ENCODE results near the gene MACROH2A1. TPM values are rescaled to one million over a fixed set of nuclear protein-coding genes. Genes with fewer than 3 reads are reported as not detected.

MACROH2A1 gene
- total and polyA plus RNA-seq, 8 donors, result 183 to 309 (median 235) TPM

DNA sequence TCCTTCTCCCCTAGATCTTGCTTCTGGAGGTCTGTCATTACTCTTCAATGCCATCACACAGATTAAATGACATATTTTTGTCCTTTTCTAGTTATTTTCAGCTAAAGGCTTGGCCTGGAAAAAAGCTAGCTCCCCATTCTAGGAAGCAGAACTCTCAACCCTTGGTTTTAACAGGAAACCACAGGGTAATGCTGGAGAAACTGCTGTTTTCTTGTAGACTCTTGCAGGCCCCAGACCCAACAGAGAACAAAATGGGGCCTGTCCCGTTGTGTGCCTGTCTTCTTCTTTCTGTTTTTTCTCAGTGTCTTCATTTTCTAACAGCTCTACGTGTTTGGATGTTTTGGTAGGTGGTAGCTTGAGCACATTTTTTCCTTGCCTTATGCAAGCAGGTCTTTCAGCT lies 26.6 kb upstream of the MACROH2A1 start:
- DNase-seq (no peak), ATAC-seq (no peak)
- TF ChIP-seq, protein P1, sequence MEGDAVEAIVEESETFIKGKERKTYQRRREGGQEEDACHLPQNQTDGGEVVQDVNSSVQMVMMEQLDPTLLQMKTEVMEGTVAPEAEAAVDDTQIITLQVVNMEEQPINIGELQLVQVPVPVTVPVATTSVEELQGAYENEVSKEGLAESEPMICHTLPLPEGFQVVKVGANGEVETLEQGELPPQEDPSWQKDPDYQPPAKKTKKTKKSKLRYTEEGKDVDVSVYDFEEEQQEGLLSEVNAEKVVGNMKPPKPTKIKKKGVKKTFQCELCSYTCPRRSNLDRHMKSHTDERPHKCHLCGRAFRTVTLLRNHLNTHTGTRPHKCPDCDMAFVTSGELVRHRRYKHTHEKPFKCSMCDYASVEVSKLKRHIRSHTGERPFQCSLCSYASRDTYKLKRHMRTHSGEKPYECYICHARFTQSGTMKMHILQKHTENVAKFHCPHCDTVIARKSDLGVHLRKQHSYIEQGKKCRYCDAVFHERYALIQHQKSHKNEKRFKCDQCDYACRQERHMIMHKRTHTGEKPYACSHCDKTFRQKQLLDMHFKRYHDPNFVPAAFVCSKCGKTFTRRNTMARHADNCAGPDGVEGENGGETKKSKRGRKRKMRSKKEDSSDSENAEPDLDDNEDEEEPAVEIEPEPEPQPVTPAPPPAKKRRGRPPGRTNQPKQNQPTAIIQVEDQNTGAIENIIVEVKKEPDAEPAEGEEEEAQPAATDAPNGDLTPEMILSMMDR (IDR thresholded peaks at IDR 0.05), result no peak
- intact Hi-C loops (cut with DNase I), result no loop called here
- peak overlapping the region; percentile 13 to 82 for H3K27ac ChIP-seq
- H3K4me1 ChIP-seq, result peaks cover 0 to 42% of the 10 kb centered on the region in 2 donors
- no peaks in the 10 kb centered on the region for H3K27me3 ChIP-seq
- peaks cover 0 to 10% of the 10 kb centered on the region in 2 donors for H3K9me3 ChIP-seq
- no peak overlapping the region for H3K4me3 ChIP-seq
- no peaks in the 10 kb centered on the region for H3K36me3 ChIP-seq

- Histone ChIP-seq H3K36me3 (no peaks in the 10 kb centered on the region), H3K4me1 (peaks cover 0 to 38% of the 10 kb centered on the region in 2 donors), H3K9me3 (peaks cover 0 to 17% of the 10 kb centered on the region in 2 donors), H3K27ac (peak overlapping the region in 1 of 2 donors; percentile 82), H3K4me3 (no peak overlapping the region), H3K27me3 (no peaks in the 10 kb centered on the region)
- TF ChIP-seq, protein P1 (IDR thresholded peaks at IDR 0.05), result no peak
- intact Hi-C loops (cut with DNase I), result no loop called here
- no peak for DNase-seq
- no peak for ATAC-seq
Observed at GRCh38 chr5:135423846-135424168, 24.8 kb upstream of the MACROH2A1 start.

DNA sequence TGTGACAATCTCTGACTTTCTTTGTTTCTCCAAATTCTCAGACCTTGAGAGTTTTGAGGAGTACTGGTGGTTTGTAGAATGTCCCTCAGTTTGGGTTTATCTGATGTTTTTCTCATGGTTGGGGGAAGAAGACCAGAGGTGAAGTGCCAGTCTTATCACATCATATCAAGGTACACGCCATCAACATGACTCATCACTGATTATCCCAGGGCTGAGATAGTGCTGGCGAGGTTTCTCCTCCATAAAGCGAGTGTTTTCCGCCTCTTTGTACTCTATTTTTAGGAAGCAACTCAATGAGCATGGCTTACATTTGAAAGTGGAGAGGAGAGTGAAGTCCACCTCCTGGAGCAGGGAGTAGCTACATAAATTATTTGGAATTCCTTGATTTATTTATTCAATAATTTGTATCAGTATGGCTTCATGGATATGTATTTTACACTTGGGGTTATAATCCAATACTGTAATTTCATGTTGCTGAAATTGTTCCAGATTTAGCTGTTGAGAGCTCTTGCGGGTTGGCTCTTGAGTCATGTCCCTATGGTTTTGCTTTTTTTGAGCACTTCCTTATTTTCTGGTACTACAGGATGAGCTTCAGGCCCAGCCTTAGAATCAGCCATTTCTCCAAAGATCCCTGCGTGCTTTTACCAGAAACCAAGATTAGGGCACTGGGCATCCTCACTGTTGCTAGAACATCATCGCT lies 24.3 kb upstream of the MACROH2A1 start:
- Histone ChIP-seq H3K27ac (peak overlapping the region in 1 of 2 donors; percentile 82), H3K4me1 (peaks cover 0 to 38% of the 10 kb centered on the region in 2 donors), H3K9me3 (peaks cover 0 to 12% of the 10 kb centered on the region in 2 donors), H3K4me3 (no peak overlapping the region), H3K36me3 (no peaks in the 10 kb centered on the region), H3K27me3 (no peaks in the 10 kb centered on the region)
- TF ChIP-seq, protein P1 (IDR thresholded peaks at IDR 0.05), result no peak
- ATAC-seq, result peak; percentile 41
- intact Hi-C loops (cut with DNase I), result no loop called here
- DNase-seq, result no peak

DNA sequence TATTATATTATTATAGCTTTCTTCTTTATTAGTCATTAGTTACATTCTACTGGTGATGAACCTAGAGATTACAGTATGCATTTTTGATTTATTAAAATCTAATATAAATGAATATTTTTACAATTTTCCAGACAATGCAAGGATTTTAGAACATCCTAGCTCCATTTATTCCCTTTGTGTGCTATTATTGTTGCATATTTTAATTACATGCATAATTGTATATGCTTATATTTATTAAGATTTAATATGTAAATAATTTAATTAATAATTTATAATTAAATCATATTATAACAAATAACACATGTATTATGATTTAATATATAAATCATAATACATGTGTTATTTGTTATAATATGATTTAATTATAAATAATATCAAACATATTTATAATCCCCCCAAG lies 23.4 kb upstream of the MACROH2A1 start:
- Histone ChIP-seq H3K36me3 (no peaks in the 10 kb centered on the region), H3K27me3 (no peaks in the 10 kb centered on the region), H3K9me3 (peaks cover 0 to 9% of the 10 kb centered on the region in 2 donors), H3K27ac (no peak overlapping the region), H3K4me1 (peaks cover 0 to 38% of the 10 kb centered on the region in 2 donors), H3K4me3 (no peak overlapping the region)
- DNase-seq (no peak), ATAC-seq (no peak)
- intact Hi-C loops (cut with DNase I), result no loop called here
- TF ChIP-seq, protein P1 (IDR thresholded peaks at IDR 0.05), result no peak

GRCh38 chr5:135417083-135417482 lies 18.1 kb upstream of the MACROH2A1 start:
- intact Hi-C loops (cut with DNase I), result no loop called here
- Histone ChIP-seq H3K4me3 (no peak overlapping the region), H3K36me3 (no peaks in the 10 kb centered on the region), H3K27ac (no peak overlapping the region), H3K4me1 (no peaks in the 10 kb centered on the region), H3K9me3 (peaks cover 0 to 9% of the 10 kb centered on the region in 2 donors), H3K27me3 (no peaks in the 10 kb centered on the region)
- ATAC-seq, result no peak
- DNase-seq, result no peak
- TF ChIP-seq, protein P1 (IDR thresholded peaks at IDR 0.05), result no peak

All from left lung (tissue), 10 donors.